ENCODE measurements around the gene KNDC1. TPM values are rescaled to one million over a fixed set of nuclear protein-coding genes. Genes with fewer than 3 reads are reported as not detected.

The KNDC1 gene
- polyA plus RNA-seq, 1 donor from 2014 or later = 4.3 TPM

DNA sequence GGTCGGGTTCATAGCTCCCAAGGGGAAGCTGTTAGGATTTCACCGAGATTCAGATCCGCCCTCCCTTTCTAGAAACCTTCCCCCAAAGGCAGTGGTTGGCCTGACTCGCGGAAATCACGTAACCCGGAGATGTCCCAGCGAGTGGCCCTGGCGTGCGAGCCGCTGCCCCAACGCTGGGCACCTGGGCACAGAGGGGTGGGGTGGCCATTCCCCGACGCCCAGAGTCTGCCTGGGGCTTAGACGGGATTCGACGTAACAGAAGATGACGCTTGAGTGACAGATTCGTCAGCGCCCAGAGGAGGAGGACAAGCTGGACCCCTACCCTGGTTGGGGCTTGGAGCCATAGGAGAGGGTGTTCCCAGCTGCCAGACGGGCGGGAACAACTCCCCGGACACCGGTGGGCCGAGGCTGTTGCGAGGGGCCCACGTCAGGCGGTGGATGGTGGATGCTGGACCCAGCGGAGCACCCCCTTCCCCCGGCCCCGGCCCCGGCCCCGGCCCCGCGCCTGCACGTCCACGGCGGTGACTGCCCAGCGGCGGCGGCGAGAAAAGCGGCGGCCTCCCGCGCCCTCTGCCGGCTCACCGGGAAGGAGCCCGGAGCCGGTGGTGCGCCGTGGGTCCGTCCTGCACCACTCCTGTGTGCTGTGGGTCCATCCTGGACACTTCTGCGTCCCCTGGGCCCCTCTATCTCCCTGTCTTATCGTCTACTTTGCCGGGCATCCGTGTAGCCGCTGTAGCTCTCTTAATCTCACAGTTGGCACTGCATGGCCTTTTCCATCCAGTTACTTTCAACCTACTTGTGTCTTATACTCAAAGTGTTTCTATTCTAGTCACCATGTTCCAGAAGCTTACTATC, 35.4 kb upstream of the KNDC1 start:
- no peak overlapping the region for H3K9ac ChIP-seq (ENCODE audit: low read length)
- no peak overlapping the region for H2AFZ ChIP-seq (ENCODE audit: low read depth, low read length)
- H3K36me3 ChIP-seq (ENCODE audit: insufficient read depth, low read length) = peaks cover 3% of the 10 kb centered on the region
- no peaks in the 10 kb centered on the region for H3F3A ChIP-seq (ENCODE audit: insufficient read depth, low read length, poor library complexity, severe bottlenecking)
- no peaks in the 10 kb centered on the region for H3K9me2 ChIP-seq (ENCODE audit: insufficient read depth, low read length)
- H3K9me3 ChIP-seq (ENCODE audit: low read length) = no peaks in the 10 kb centered on the region
- no peak overlapping the region for H3K27ac ChIP-seq (ENCODE audit: low read length)
- no peak overlapping the region for H3K4me2 ChIP-seq (ENCODE audit: low read length)
- no peaks in the 10 kb centered on the region for H3K27me3 ChIP-seq (ENCODE audit: insufficient read depth, low read depth, low read length)
- H3K79me2 ChIP-seq (replicated peaks; ENCODE audit: insufficient read depth, low read length) = no peaks in the 10 kb centered on the region
- H4K20me1 ChIP-seq (ENCODE audit: insufficient read depth) = no peaks in the 10 kb centered on the region
- no peak overlapping the region for H3K4me3 ChIP-seq (ENCODE audit: low read length)
- TF ChIP-seq POLR2AphosphoS5 (IDR thresholded peaks at IDR 0.05) (no peak), SMC3 (conservative IDR thresholded peaks at IDR 0.05; ENCODE audit: poor library complexity) (peak; percentile 63), RAD21 (conservative IDR thresholded peaks at IDR 0.05) (peak; percentile 50), MXI1 (conservative IDR thresholded peaks at IDR 0.05; ENCODE audit: poor library complexity, severe bottlenecking) (no peak), EZH2 (IDR thresholded peaks at IDR 0.05; ENCODE audit: borderline replicate concordance, insufficient read depth, low read length, poor library complexity, severe bottlenecking) (no peak)
- TF ChIP-seq, protein P1, sequence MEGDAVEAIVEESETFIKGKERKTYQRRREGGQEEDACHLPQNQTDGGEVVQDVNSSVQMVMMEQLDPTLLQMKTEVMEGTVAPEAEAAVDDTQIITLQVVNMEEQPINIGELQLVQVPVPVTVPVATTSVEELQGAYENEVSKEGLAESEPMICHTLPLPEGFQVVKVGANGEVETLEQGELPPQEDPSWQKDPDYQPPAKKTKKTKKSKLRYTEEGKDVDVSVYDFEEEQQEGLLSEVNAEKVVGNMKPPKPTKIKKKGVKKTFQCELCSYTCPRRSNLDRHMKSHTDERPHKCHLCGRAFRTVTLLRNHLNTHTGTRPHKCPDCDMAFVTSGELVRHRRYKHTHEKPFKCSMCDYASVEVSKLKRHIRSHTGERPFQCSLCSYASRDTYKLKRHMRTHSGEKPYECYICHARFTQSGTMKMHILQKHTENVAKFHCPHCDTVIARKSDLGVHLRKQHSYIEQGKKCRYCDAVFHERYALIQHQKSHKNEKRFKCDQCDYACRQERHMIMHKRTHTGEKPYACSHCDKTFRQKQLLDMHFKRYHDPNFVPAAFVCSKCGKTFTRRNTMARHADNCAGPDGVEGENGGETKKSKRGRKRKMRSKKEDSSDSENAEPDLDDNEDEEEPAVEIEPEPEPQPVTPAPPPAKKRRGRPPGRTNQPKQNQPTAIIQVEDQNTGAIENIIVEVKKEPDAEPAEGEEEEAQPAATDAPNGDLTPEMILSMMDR (IDR thresholded peaks at IDR 0.05; ENCODE audit: poor library complexity, severe bottlenecking) = peak; percentile 54
- TF ChIP-seq, protein P2, sequence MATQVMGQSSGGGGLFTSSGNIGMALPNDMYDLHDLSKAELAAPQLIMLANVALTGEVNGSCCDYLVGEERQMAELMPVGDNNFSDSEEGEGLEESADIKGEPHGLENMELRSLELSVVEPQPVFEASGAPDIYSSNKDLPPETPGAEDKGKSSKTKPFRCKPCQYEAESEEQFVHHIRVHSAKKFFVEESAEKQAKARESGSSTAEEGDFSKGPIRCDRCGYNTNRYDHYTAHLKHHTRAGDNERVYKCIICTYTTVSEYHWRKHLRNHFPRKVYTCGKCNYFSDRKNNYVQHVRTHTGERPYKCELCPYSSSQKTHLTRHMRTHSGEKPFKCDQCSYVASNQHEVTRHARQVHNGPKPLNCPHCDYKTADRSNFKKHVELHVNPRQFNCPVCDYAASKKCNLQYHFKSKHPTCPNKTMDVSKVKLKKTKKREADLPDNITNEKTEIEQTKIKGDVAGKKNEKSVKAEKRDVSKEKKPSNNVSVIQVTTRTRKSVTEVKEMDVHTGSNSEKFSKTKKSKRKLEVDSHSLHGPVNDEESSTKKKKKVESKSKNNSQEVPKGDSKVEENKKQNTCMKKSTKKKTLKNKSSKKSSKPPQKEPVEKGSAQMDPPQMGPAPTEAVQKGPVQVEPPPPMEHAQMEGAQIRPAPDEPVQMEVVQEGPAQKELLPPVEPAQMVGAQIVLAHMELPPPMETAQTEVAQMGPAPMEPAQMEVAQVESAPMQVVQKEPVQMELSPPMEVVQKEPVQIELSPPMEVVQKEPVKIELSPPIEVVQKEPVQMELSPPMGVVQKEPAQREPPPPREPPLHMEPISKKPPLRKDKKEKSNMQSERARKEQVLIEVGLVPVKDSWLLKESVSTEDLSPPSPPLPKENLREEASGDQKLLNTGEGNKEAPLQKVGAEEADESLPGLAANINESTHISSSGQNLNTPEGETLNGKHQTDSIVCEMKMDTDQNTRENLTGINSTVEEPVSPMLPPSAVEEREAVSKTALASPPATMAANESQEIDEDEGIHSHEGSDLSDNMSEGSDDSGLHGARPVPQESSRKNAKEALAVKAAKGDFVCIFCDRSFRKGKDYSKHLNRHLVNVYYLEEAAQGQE (IDR thresholded peaks at IDR 0.05; ENCODE audit: borderline replicate concordance) = no peak

DNA sequence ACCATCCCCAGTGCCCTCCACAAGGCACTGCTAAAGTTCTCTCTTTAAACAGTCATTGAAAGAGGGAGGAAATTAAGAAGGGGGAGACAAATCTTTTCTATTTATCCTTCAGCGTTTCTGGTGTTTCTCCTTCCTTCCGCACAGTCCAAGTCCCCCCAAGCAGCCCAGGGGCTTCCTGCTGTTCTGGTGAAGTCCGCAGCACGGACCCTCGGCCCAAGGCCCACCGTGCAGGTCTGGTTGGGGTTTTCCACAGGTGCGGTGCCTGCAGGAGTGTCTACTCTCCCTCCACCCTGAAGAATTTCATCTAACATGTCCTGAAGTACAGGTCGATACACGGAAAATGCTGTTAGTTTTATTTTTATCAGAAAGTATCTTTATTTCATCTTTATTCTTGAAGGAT, 34.1 kb upstream of the KNDC1 start:
- Histone ChIP-seq H3K9me2 (ENCODE audit: insufficient read depth, low read length) (no peaks in the 10 kb centered on the region), H3K27ac (ENCODE audit: low read length) (no peak overlapping the region), H3K79me2 (replicated peaks; ENCODE audit: insufficient read depth, low read length) (no peaks in the 10 kb centered on the region), H3K4me3 (ENCODE audit: low read length) (no peak overlapping the region), H3K9ac (ENCODE audit: low read length) (no peak overlapping the region), H3K9me3 (ENCODE audit: low read length) (no peaks in the 10 kb centered on the region), H3F3A (ENCODE audit: insufficient read depth, low read length, poor library complexity, severe bottlenecking) (no peaks in the 10 kb centered on the region), H3K27me3 (ENCODE audit: insufficient read depth, low read depth, low read length) (no peaks in the 10 kb centered on the region), H2AFZ (ENCODE audit: low read depth, low read length) (no peak overlapping the region), H4K20me1 (ENCODE audit: insufficient read depth) (no peaks in the 10 kb centered on the region), H3K4me2 (ENCODE audit: low read length) (no peak overlapping the region), H3K36me3 (ENCODE audit: insufficient read depth, low read length) (peaks cover 3% of the 10 kb centered on the region)
- TF ChIP-seq EP300 (conservative IDR thresholded peaks at IDR 0.05; ENCODE audit: poor library complexity, severe bottlenecking) (no peak), POLR2AphosphoS5 (IDR thresholded peaks at IDR 0.05) (no peak), TAF1 (IDR thresholded peaks at IDR 0.05; ENCODE audit: low read depth) (no peak), RAD21 (conservative IDR thresholded peaks at IDR 0.05) (no peak), MXI1 (conservative IDR thresholded peaks at IDR 0.05; ENCODE audit: poor library complexity, severe bottlenecking) (no peak), SMC3 (conservative IDR thresholded peaks at IDR 0.05; ENCODE audit: poor library complexity) (no peak), EZH2 (IDR thresholded peaks at IDR 0.05; ENCODE audit: borderline replicate concordance, insufficient read depth, low read length, poor library complexity, severe bottlenecking) (no peak)
- TF ChIP-seq, protein P2 (IDR thresholded peaks at IDR 0.05; ENCODE audit: borderline replicate concordance) = no peak
- TF ChIP-seq, protein P1 (IDR thresholded peaks at IDR 0.05; ENCODE audit: poor library complexity, severe bottlenecking) = no peak
